Keratinocyte (primary cell): ENCODE results near the gene TAOK2. TPM values are rescaled to one million over a fixed set of nuclear protein-coding genes. Genes with fewer than 3 reads are reported as not detected.

Experiments used
- DNase-seq: peaks from one replicate; pipeline ENCODE4 v3.0.0-alpha.2; 2011; ENCODE audit warnings: low read depth, missing footprints, low spot score
- FAIRE-seq: peaks from 2 replicates; lab custom pipeline; 2011; peaks lifted over from hg19 to GRCh38; lab: Jason Lieb, UNC
- H2AFZ ChIP-seq: 2 replicates; pipeline ENCODE4 v1.6.0; 2012; ENCODE audit warnings: low read length, control low read depth, inconsistent platforms; ENCODE audit not compliant: control insufficient read depth
- H3K27ac ChIP-seq: 2 replicates; pipeline ENCODE4 v1.5.1; 2011; ENCODE audit warnings: low read length; ENCODE audit not compliant: control insufficient read depth, insufficient read depth
- H3K27me3 ChIP-seq: 3 replicates; pipeline ENCODE4 v1.6.0; 2011; ENCODE audit warnings: low read length; ENCODE audit not compliant: control insufficient read depth, insufficient read depth; ENCODE audit errors: extremely low read depth
- H3K36me3 ChIP-seq, 2 experiments: 2 replicates in 1 of 2; 3 replicates in 1 of 2; pipeline ENCODE4 v1.5.1; 2011; ENCODE audit warnings: low read length in 2 of 2, mild to moderate bottlenecking in 1 of 2; ENCODE audit not compliant: control insufficient read depth in 2 of 2, insufficient read depth in 2 of 2; ENCODE audit errors: extremely low read depth in 1 of 2
- H3K4me1 ChIP-seq: 3 replicates; pipeline ENCODE4 v1.5.1; 2011; ENCODE audit warnings: low read length; ENCODE audit not compliant: control insufficient read depth, insufficient read depth; ENCODE audit errors: extremely low read depth
- H3K4me2 ChIP-seq: 3 replicates; pipeline ENCODE4 v1.6.0; 2011; ENCODE audit warnings: low read depth, low read length; ENCODE audit not compliant: control insufficient read depth, insufficient read depth; ENCODE audit errors: extremely low read depth
- H3K4me3 ChIP-seq, 3 experiments: fragments of 200-600 bp in 1 of 3; sonication (generic) in 1 of 3; 2 replicates in 2 of 3; 3 replicates in 1 of 3; pipeline ENCODE4 v1.5.1; 2011 to 2016; ENCODE audit warnings: low read length in 3 of 3, mild to moderate bottlenecking in 3 of 3, control low read depth in 2 of 3, inconsistent platforms in 1 of 3, low read depth in 1 of 3, mixed read lengths in 1 of 3, mixed run types in 1 of 3, moderate library complexity in 1 of 3; ENCODE audit not compliant: control insufficient read depth in 2 of 3, insufficient read depth in 2 of 3; ENCODE audit errors: extremely low read depth in 1 of 3
- H3K79me2 ChIP-seq: 2 replicates; pipeline ENCODE4 v1.6.0; 2012; ENCODE audit warnings: low read length; ENCODE audit not compliant: control insufficient read depth, insufficient read depth
- H3K9ac ChIP-seq: 3 replicates; pipeline ENCODE4 v1.6.0; 2011; ENCODE audit warnings: low read length; ENCODE audit not compliant: control insufficient read depth, insufficient read depth; ENCODE audit errors: extremely low read depth
- H3K9me1 ChIP-seq: 3 replicates; pipeline ENCODE4 v1.6.0; 2011; ENCODE audit warnings: low read length; ENCODE audit not compliant: control insufficient read depth, insufficient read depth; ENCODE audit errors: extremely low read depth
- H3K9me3 ChIP-seq: 2 replicates; pipeline ENCODE4 v1.5.1; 2012; ENCODE audit warnings: low read depth, low read length; ENCODE audit not compliant: control insufficient read depth
- H4K20me1 ChIP-seq: 3 replicates; pipeline ENCODE4 v1.6.0; 2011; ENCODE audit warnings: low read length; ENCODE audit not compliant: control insufficient read depth, insufficient read depth; ENCODE audit errors: extremely low read depth
- EZH2 ChIP-seq: IDR thresholded peaks from one replicate; pipeline ENCODE4 v1.6.1; 2012; ENCODE audit warnings: inconsistent platforms, mild to moderate bottlenecking, low read length, moderate library complexity
- dilution Hi-C: fragments of 300-500 bp; cut with MboI; formaldehyde crosslinking; loops from one replicate; pipeline ENCODE4 v1.7.0; 2020; ENCODE audit warnings: low sequenced_read_pairs; ENCODE audit not compliant: extremely low pct_ligation_motif_present
- polyA plus RNA-seq, 5 experiments: library from polyadenylated mRNA; depleted of rRNA in 3 of 5; stranded (reverse) in 3 of 5; stranded (forward) in 1 of 5; unstranded in 1 of 5; fragments of >200 nt; gene quantifications; 1 replicate in 1 of 5; 2 replicates in 3 of 5; 3 replicates in 1 of 5; pipeline versions ENCODE4 v1.2.1 to v1.2.3, GENCODE V29; 2011 to 2012; ENCODE audit warnings: missing spikeins in 2 of 5, low read depth in 1 of 5, low replicate concordance in 1 of 5
- TF ChIP-seq, protein P1 (sequence below), 3 experiments: IDR thresholded peaks in 1 of 3; conservative IDR thresholded peaks in 1 of 3; optimal IDR thresholded peaks in 1 of 3; 2 replicates in 2 of 3; 3 replicates in 1 of 3; pipeline versions ENCODE3 to v1.5.1; 2011; ENCODE audit warnings: low read length in 3 of 3, mild to moderate bottlenecking in 3 of 3, moderate library complexity in 2 of 3, control low read depth in 1 of 3, inconsistent platforms in 1 of 3; ENCODE audit not compliant: insufficient read depth in 2 of 3; ENCODE audit errors: extremely low read depth in 1 of 3

Gene TAOK2
- polyA plus RNA-seq, 1 donor (not counting 4 experiments of a cell fraction or from before 2014, with no cell fraction given) = 13.8 TPM

GRCh38 chr16:29940656-29941055 is 33.0 kb upstream of the TAOK2 start:
- no peak overlapping the region for H3K4me3 ChIP-seq
- no peak for DNase-seq
- H3K4me2 ChIP-seq = no peak overlapping the region
- H3K27ac ChIP-seq = no peak overlapping the region
- H4K20me1 ChIP-seq = no peaks in the 10 kb centered on the region
- H2AFZ ChIP-seq = no peak overlapping the region
- no peak for FAIRE-seq
- no peaks in the 10 kb centered on the region for H3K27me3 ChIP-seq
- no peaks in the 10 kb centered on the region for H3K79me2 ChIP-seq
- dilution Hi-C loops = no loop called here
- no peak overlapping the region for H3K9ac ChIP-seq
- H3K4me1 ChIP-seq = peaks cover 15% of the 10 kb centered on the region
- no peak for TF ChIP-seq EZH2
- TF ChIP-seq, protein P1, sequence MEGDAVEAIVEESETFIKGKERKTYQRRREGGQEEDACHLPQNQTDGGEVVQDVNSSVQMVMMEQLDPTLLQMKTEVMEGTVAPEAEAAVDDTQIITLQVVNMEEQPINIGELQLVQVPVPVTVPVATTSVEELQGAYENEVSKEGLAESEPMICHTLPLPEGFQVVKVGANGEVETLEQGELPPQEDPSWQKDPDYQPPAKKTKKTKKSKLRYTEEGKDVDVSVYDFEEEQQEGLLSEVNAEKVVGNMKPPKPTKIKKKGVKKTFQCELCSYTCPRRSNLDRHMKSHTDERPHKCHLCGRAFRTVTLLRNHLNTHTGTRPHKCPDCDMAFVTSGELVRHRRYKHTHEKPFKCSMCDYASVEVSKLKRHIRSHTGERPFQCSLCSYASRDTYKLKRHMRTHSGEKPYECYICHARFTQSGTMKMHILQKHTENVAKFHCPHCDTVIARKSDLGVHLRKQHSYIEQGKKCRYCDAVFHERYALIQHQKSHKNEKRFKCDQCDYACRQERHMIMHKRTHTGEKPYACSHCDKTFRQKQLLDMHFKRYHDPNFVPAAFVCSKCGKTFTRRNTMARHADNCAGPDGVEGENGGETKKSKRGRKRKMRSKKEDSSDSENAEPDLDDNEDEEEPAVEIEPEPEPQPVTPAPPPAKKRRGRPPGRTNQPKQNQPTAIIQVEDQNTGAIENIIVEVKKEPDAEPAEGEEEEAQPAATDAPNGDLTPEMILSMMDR (optimal IDR thresholded peaks at IDR 0.05 in 1 of 3, IDR thresholded peaks at IDR 0.05 in 1 of 3, conservative IDR thresholded peaks at IDR 0.05 in 1 of 3; ENCODE audit: extremely low read depth in 1 of 3, insufficient read depth in 2 of 3, low read length in 3 of 3) = no peak
- no peaks in the 10 kb centered on the region for H3K9me1 ChIP-seq
- no peaks in the 10 kb centered on the region for H3K36me3 ChIP-seq
- no peaks in the 10 kb centered on the region for H3K9me3 ChIP-seq

DNA sequence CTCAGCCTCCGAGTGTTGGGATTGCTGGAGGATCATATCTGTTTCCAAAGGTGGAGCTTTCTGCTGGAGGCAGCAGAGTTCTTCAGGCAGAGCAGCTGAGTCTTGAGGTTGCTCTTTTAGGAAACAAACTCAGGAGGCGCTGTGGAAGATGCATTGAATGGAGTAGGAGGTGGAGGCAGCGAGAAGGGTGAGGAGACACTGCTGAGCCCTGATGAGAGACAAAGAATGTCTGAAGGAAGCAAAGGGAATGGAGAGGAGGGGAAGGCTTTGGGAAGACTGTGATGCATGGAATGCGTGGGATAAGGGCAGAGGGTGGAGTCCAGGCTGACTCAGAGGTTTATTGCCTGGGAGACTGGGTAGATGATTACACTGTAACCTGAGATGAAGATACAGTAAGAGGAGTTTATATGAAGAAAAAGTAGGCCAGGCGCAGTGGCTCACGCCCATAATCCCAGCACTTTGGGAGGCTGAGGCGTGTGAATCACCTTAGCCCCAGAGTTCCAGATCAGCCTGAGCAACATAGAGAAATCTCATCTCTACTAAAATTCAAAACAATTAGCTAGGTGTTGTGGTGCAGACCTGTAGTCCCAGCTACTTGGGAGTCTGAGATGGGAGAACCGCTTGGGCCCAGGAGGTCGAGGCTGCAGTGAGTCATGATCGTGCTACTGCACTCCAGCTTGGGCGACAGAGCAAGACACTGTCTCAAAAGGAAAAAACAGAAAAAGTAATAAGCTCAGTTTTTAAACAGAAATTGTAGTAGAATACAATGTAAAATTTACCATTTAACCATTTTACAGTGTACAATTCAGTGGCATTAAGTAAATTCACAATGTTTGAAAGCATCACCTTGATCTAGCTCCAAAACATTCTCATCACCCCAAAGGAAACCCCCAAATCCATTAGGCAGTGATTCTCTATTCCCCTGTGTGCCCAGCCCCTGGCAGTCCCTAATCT is 29.5 kb upstream of the TAOK2 start:
- Histone ChIP-seq H3K4me3 (peak overlapping the region in 2 of 3 experiments; percentile 34 to 44), H3K36me3 (no peaks in the 10 kb centered on the region), H3K9me3 (no peaks in the 10 kb centered on the region), H4K20me1 (no peaks in the 10 kb centered on the region), H3K9me1 (no peaks in the 10 kb centered on the region), H3K27ac (peak overlapping the region; percentile 92), H3K9ac (peak overlapping the region; percentile 71), H3K27me3 (no peaks in the 10 kb centered on the region), H3K79me2 (no peaks in the 10 kb centered on the region), H3K4me1 (peaks cover 15% of the 10 kb centered on the region), H3K4me2 (peak overlapping the region; percentile 90), H2AFZ (peak overlapping the region; percentile 81)
- dilution Hi-C loops = no loop called here
- DNase-seq = peak; percentile 95
- TF ChIP-seq, protein P1 (optimal IDR thresholded peaks at IDR 0.05 in 1 of 3, IDR thresholded peaks at IDR 0.05 in 1 of 3, conservative IDR thresholded peaks at IDR 0.05 in 1 of 3; ENCODE audit: extremely low read depth in 1 of 3, insufficient read depth in 2 of 3, low read length in 3 of 3) = peak; percentile 52 to 56 (median 53)
- TF ChIP-seq EZH2 = no peak
- FAIRE-seq = peak; percentile 71
